SK-N-SH treated with all-trans-retinoic acid at 6 μM for 48 hours (cell line): Measurements from ENCODE around the gene EVI2B.

ENCODE experiments used
- ARNTL ChIP-seq: fragments of 450-650 bp; formaldehyde crosslinking; IDR thresholded peaks from 2 replicates; pipeline ENCODE4 v1.5.0; 2020; ENCODE audit warnings: low read depth, mild to moderate bottlenecking, moderate library complexity, borderline replicate concordance
- CREB5 ChIP-seq: fragments of 250-450 bp; sonication (Bioruptor Pico); IDR thresholded peaks from 2 replicates; pipeline ENCODE4 v1.5.1; 2020; ENCODE audit warnings: low read depth, mild to moderate bottlenecking, moderate library complexity
- ESRRG ChIP-seq: fragments of 250-450 bp; sonication (Bioruptor Pico); IDR thresholded peaks from 2 replicates; pipeline ENCODE4 v1.6.1; 2021; ENCODE audit warnings: mild to moderate bottlenecking
- GLIS3 ChIP-seq: fragments of 250-450 bp; sonication (Bioruptor Pico); IDR thresholded peaks from 2 replicates; pipeline ENCODE4 v1.5.0; 2020; ENCODE audit warnings: mild to moderate bottlenecking, moderate library complexity
- PATZ1 ChIP-seq: fragments of 250-450 bp; sonication (Bioruptor Pico); IDR thresholded peaks from 2 replicates; pipeline ENCODE4 v1.8.0; 2020; ENCODE audit warnings: mild to moderate bottlenecking, moderate library complexity, borderline replicate concordance
- POU6F1 ChIP-seq: fragments of 250-450 bp; sonication (Bioruptor Pico); IDR thresholded peaks from 2 replicates; pipeline ENCODE4 v1.8.0; 2021; ENCODE audit warnings: low read depth, mild to moderate bottlenecking, moderate library complexity, borderline replicate concordance
- RARB ChIP-seq: fragments of 250-450 bp; sonication (Bioruptor Pico); IDR thresholded peaks from 2 replicates; pipeline ENCODE4 v1.8.0; 2021; ENCODE audit warnings: mild to moderate bottlenecking, moderate library complexity
- TCF4 ChIP-seq: fragments of 250-450 bp; sonication (Bioruptor Pico); IDR thresholded peaks from 2 replicates; pipeline ENCODE4 v1.8.0; 2021; ENCODE audit warnings: mild to moderate bottlenecking, moderate library complexity, borderline replicate concordance
- ZFP30 ChIP-seq: fragments of 450-650 bp; formaldehyde crosslinking; IDR thresholded peaks from 2 replicates; pipeline ENCODE4 v1.5.0; 2022; ENCODE audit warnings: mild to moderate bottlenecking, moderate library complexity

GRCh38 chr17:31295489-31295871 lies 18.4 kb downstream of the EVI2B start:
- TF ChIP-seq PATZ1 (CRISPR knock-in tag) (no peak), GLIS3 (CRISPR knock-in tag) (no peak), CREB5 (CRISPR knock-in tag) (no peak), ARNTL (no peak), TCF4 (CRISPR knock-in tag) (no peak), POU6F1 (CRISPR knock-in tag) (no peak), ZFP30 (no peak), RARB (no peak), ESRRG (no peak)
